Smooth muscle cell (in vitro differentiated cells): ENCODE results near the gene SP3. TPM values are rescaled to one million over a fixed set of nuclear protein-coding genes. Genes with fewer than 3 reads are reported as not detected.

Experiments
- DNase-seq: peaks from one replicate; lab custom pipeline; 2025; ENCODE audit not compliant: unreplicated experiment; lab: John Stamatoyannopoulos, UW
- H2AFZ ChIP-seq: fragments of 200-600 bp; sonication (generic); 2 replicates; pipeline ENCODE4 v1.6.0; 2016; ENCODE audit warnings: antibody characterized with exemption, low read depth, mild to moderate bottlenecking
- H3F3A ChIP-seq: fragments of 200-600 bp; sonication (generic); 2 replicates; pipeline ENCODE4 v1.6.0; 2017; ENCODE audit warnings: antibody characterized with exemption, low read depth
- H3K27ac ChIP-seq: fragments of 200-600 bp; sonication (generic); 2 replicates; pipeline ENCODE4 v1.5.1; 2016; ENCODE audit warnings: low read depth, mild to moderate bottlenecking
- H3K27me3 ChIP-seq: fragments of 200-600 bp; sonication (generic); 2 replicates; pipeline ENCODE4 v1.6.1; 2016; ENCODE audit warnings: low read depth, mild to moderate bottlenecking
- H3K36me3 ChIP-seq: fragments of 200-600 bp; sonication (generic); 2 replicates; pipeline ENCODE4 v1.5.1; 2016; ENCODE audit warnings: low read depth
- H3K4me1 ChIP-seq: fragments of 200-600 bp; sonication (generic); 2 replicates; pipeline ENCODE4 v1.5.1; 2016; ENCODE audit warnings: low read depth
- H3K4me2 ChIP-seq: fragments of 200-600 bp; sonication (generic); 2 replicates; pipeline ENCODE4 v1.6.0; 2016; ENCODE audit warnings: mild to moderate bottlenecking
- H3K4me3 ChIP-seq: fragments of 200-600 bp; sonication (generic); 2 replicates; pipeline ENCODE4 v1.5.1; 2016; ENCODE audit warnings: mild to moderate bottlenecking
- H3K79me2 ChIP-seq: fragments of 200-600 bp; sonication (generic); 2 replicates; pipeline ENCODE4 v1.6.0; 2016; ENCODE audit warnings: low read depth, mild to moderate bottlenecking
- H3K9ac ChIP-seq: fragments of 200-600 bp; sonication (generic); 2 replicates; pipeline ENCODE4 v1.6.0; 2016; ENCODE audit warnings: low read depth
- H3K9me3 ChIP-seq: fragments of 200-600 bp; sonication (generic); replicated peaks from 2 replicates; pipeline ENCODE4 v1.5.1; 2016; ENCODE audit warnings: low read depth
- H4K20me1 ChIP-seq: fragments of 200-600 bp; sonication (generic); 2 replicates; pipeline ENCODE4 v1.6.0; 2016; ENCODE audit warnings: low read depth
- WGBS: methylation state at CpG from one replicate; pipeline ENCODE4 v1.1.7; 2016; ENCODE audit warnings: low lambda C conversion rate; 5-methylcytosine and 5-hydroxymethylcytosine counted together
- polyA plus RNA-seq: library from polyadenylated mRNA; unstranded; fragments of >200 nt; fragmentation: Nextera tagmentation; extraction: Ambion mirVana; gene quantifications from 2 replicates; pipeline ENCODE4 v1.2.1, GENCODE V29; 2016
- total RNA-seq: library from RNA; depleted of rRNA; stranded (reverse); fragments of >200 nt; gene quantifications from 2 replicates; pipeline ENCODE4 v1.2.3, GENCODE V29; 2014
- TF ChIP-seq, protein P1 (sequence below): fragments of 200-600 bp; sonication (generic); IDR thresholded peaks from 2 replicates; pipeline ENCODE4 v1.5.1; 2017; ENCODE audit warnings: borderline replicate concordance, mild to moderate bottlenecking, antibody characterized with exemption; ENCODE audit not compliant: insufficient read depth, poor library complexity, severe bottlenecking

SP3 gene
- total and polyA plus RNA-seq, 2 experiments from 2014 or later, result 24.5 to 84.5 TPM

- no peak for DNase-seq
- H4K20me1 ChIP-seq, result no peaks in the 10 kb centered on the region
- H3K36me3 ChIP-seq, result no peaks in the 10 kb centered on the region
- H3K79me2 ChIP-seq, result no peaks in the 10 kb centered on the region
- H3K4me2 ChIP-seq, result no peak overlapping the region
- WGBS, result 68% methylated on average over 3 of the region's 3 CpGs
- no peak overlapping the region for H2AFZ ChIP-seq
- no peaks in the 10 kb centered on the region for H3K27me3 ChIP-seq
- H3K4me3 ChIP-seq, result no peak overlapping the region
- H3K9me3 ChIP-seq, result no peaks in the 10 kb centered on the region
- H3K27ac ChIP-seq, result no peak overlapping the region
- no peak overlapping the region for H3K9ac ChIP-seq
- H3K4me1 ChIP-seq, result peaks cover 11% of the 10 kb centered on the region
- TF ChIP-seq, protein P1, sequence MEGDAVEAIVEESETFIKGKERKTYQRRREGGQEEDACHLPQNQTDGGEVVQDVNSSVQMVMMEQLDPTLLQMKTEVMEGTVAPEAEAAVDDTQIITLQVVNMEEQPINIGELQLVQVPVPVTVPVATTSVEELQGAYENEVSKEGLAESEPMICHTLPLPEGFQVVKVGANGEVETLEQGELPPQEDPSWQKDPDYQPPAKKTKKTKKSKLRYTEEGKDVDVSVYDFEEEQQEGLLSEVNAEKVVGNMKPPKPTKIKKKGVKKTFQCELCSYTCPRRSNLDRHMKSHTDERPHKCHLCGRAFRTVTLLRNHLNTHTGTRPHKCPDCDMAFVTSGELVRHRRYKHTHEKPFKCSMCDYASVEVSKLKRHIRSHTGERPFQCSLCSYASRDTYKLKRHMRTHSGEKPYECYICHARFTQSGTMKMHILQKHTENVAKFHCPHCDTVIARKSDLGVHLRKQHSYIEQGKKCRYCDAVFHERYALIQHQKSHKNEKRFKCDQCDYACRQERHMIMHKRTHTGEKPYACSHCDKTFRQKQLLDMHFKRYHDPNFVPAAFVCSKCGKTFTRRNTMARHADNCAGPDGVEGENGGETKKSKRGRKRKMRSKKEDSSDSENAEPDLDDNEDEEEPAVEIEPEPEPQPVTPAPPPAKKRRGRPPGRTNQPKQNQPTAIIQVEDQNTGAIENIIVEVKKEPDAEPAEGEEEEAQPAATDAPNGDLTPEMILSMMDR, result no peak
- H3F3A ChIP-seq, result peaks cover 14% of the 10 kb centered on the region
Measured at GRCh38 chr2:174009488-174010223, 44.5 kb upstream of the SP3 start.

GRCh38 chr2:174008720-174009119 lies 43.5 kb upstream of the SP3 start:
- TF ChIP-seq, protein P1, result no peak
- 87% methylated on average over 4 of the region's 4 CpGs for WGBS

GRCh38 chr2:174007010-174007409 lies 41.8 kb upstream of the SP3 start:
- Histone ChIP-seq H4K20me1 (no peaks in the 10 kb centered on the region), H3K79me2 (no peaks in the 10 kb centered on the region), H3K4me1 (no peaks in the 10 kb centered on the region), H3K27ac (no peak overlapping the region), H2AFZ (no peak overlapping the region), H3K27me3 (no peaks in the 10 kb centered on the region), H3K4me3 (no peak overlapping the region), H3K4me2 (no peak overlapping the region), H3K9ac (no peak overlapping the region), H3F3A (peaks cover 14% of the 10 kb centered on the region), H3K36me3 (no peaks in the 10 kb centered on the region), H3K9me3 (no peaks in the 10 kb centered on the region)
- TF ChIP-seq, protein P1, result no peak
- no peak for DNase-seq
- WGBS, result 93% methylated on average over 5 of the region's 5 CpGs

More at GRCh38 chr2:174008720-174009119, 43.5 kb upstream of the SP3 start:
- H3K27me3 ChIP-seq, result no peaks in the 10 kb centered on the region
- H3K4me3 ChIP-seq, result no peak overlapping the region
- peaks cover 7% of the 10 kb centered on the region for H3K4me1 ChIP-seq
- H3K36me3 ChIP-seq, result no peaks in the 10 kb centered on the region
- no peak overlapping the region for H3K4me2 ChIP-seq
- peaks cover 14% of the 10 kb centered on the region for H3F3A ChIP-seq
- no peaks in the 10 kb centered on the region for H3K9me3 ChIP-seq
- H3K9ac ChIP-seq, result no peak overlapping the region
- H4K20me1 ChIP-seq, result no peaks in the 10 kb centered on the region
- H3K27ac ChIP-seq, result no peak overlapping the region
- no peaks in the 10 kb centered on the region for H3K79me2 ChIP-seq
- no peak overlapping the region for H2AFZ ChIP-seq
- no peak for DNase-seq

DNA sequence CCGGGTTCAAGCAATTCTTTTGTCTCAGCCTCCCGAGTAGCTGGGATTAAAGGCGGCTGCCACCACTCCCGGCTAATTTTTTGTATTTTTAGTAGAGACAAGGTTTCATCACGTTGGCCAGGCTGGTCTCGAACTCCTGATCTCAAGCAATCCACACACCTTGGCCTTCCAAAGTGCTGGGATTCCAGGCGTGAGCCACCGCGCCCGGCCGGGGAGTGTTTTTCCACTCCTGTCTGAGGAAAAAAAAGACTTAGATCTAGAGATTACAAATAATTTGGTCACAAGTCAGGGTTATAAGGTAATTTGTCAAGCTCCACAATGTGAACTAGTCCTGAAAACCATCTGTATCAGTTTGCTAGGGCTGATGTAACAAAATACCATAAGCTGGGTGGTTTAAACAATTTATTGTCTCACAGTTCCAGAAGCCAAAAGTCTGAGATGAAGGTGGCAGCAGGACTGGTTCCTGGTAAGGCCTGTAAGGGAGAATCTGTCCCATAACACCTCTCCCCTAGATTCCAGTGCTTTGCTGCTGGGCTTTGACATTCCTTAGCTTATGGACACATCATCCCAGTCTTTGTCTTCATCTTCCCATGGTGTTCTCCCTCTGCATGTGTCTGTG lies 40.7 kb upstream of the SP3 start:
- Histone ChIP-seq H3K4me2 (no peak overlapping the region), H3K27me3 (no peaks in the 10 kb centered on the region), H3K9ac (no peak overlapping the region), H3F3A (peaks cover 14% of the 10 kb centered on the region), H3K4me3 (no peak overlapping the region), H3K27ac (no peak overlapping the region), H3K4me1 (no peaks in the 10 kb centered on the region), H3K36me3 (no peaks in the 10 kb centered on the region), H4K20me1 (no peaks in the 10 kb centered on the region), H3K9me3 (no peaks in the 10 kb centered on the region), H2AFZ (no peak overlapping the region), H3K79me2 (no peaks in the 10 kb centered on the region)
- TF ChIP-seq, protein P1, result no peak
- 77% methylated on average over 11 of the region's 11 CpGs for WGBS
- no peak for DNase-seq
